HepG2 (cell line): ENCODE data around the gene PANK1. TPM values are rescaled to one million over a fixed set of nuclear protein-coding genes. Genes with fewer than 3 reads are reported as not detected.
A peak's percentile ranks its signal among the peaks of the same experiment; 100 is the strongest.

Experiments
- ARHGAP35 ChIP-seq: sonication (generic); formaldehyde crosslinking; IDR thresholded peaks from 2 replicates; pipeline ENCODE4 v1.9.0; 2022; ENCODE audit warnings: mild to moderate bottlenecking, inconsistent platforms, moderate library complexity, missing genetic modification reagents, borderline replicate concordance
- BCL6 ChIP-seq: IDR thresholded peaks from 2 replicates; pipeline ENCODE4 v1.6.1; 2016; ENCODE audit warnings: missing genetic modification reagents, missing compliant biosample characterization
- BHLHE40 ChIP-seq: IDR thresholded peaks from 2 replicates; pipeline ENCODE4 v1.6.1; 2011; ENCODE audit warnings: low read length, improper control_type of control experiment
- DR1 ChIP-seq: sonication (generic); formaldehyde crosslinking; IDR thresholded peaks from 2 replicates; pipeline ENCODE4 v1.8.0; 2021; ENCODE audit warnings: mild to moderate bottlenecking, missing genetic modification reagents, inconsistent platforms
- HES4 ChIP-seq: sonication (generic); formaldehyde crosslinking; IDR thresholded peaks from 2 replicates; pipeline ENCODE4 v1.9.0; 2021; ENCODE audit warnings: mild to moderate bottlenecking, missing genetic modification reagents, borderline replicate concordance
- IRF9 ChIP-seq: sonication (generic); formaldehyde crosslinking; IDR thresholded peaks from 2 replicates; pipeline ENCODE4 v1.8.0; 2022; ENCODE audit warnings: missing genetic modification reagents, mild to moderate bottlenecking, borderline replicate concordance
- JARID2 ChIP-seq: sonication (generic); formaldehyde crosslinking; IDR thresholded peaks from 2 replicates; pipeline ENCODE4 v1.8.1; 2023; ENCODE audit warnings: missing genetic modification reagents, inconsistent platforms; ENCODE audit not compliant: insufficient replicate concordance
- KAT8 ChIP-seq: IDR thresholded peaks from 2 replicates; pipeline ENCODE4 v1.6.1; 2016; ENCODE audit warnings: missing genetic modification reagents, missing compliant biosample characterization
- NONO ChIP-seq, 2 experiments: fragments of 450-650 bp in 1 of 2; sonication (generic) in 1 of 2; formaldehyde crosslinking in 1 of 2; IDR thresholded peaks in 1 of 2; conservative IDR thresholded peaks in 1 of 2; 2 replicates each; pipeline versions ENCODE4 v1.6.1 to v1.8.0; 2017 to 2022; ENCODE audit warnings: mild to moderate bottlenecking in 1 of 2, missing genetic modification reagents in 1 of 2, moderate library complexity in 1 of 2
- NR1H2 ChIP-seq: sonication (generic); formaldehyde crosslinking; IDR thresholded peaks from 2 replicates; pipeline ENCODE4 v1.8.1; 2022; ENCODE audit warnings: low read depth, missing genetic modification reagents, borderline replicate concordance
- POGZ ChIP-seq: sonication (generic); formaldehyde crosslinking; IDR thresholded peaks from 2 replicates; pipeline ENCODE4 v1.4.0; 2020; ENCODE audit warnings: mild to moderate bottlenecking, missing genetic modification reagents
- PPARG ChIP-seq: conservative IDR thresholded peaks from 2 replicates; pipeline ENCODE4 v1.6.1; 2016; ENCODE audit warnings: missing biosample characterization, missing genetic modification reagents
- PRDM15 ChIP-seq: sonication (generic); formaldehyde crosslinking; IDR thresholded peaks from 2 replicates; pipeline ENCODE4 v1.4.0; 2020; ENCODE audit warnings: missing genetic modification reagents
- RBFOX2 ChIP-seq: fragments of 200-400 bp; formaldehyde crosslinking; IDR thresholded peaks from 2 replicates; pipeline ENCODE4 v1.6.1; 2017; ENCODE audit warnings: low read depth, mild to moderate bottlenecking, low read length
- RFXAP ChIP-seq: sonication (generic); formaldehyde crosslinking; IDR thresholded peaks from 2 replicates; pipeline ENCODE4 v1.4.0; 2020; ENCODE audit warnings: missing genetic modification reagents, borderline replicate concordance
- ZBTB38 ChIP-seq: sonication (generic); formaldehyde crosslinking; IDR thresholded peaks from 2 replicates; pipeline ENCODE4 v1.5.1; 2020; ENCODE audit warnings: mild to moderate bottlenecking, missing genetic modification reagents
- ZC3H13 ChIP-seq: sonication (generic); formaldehyde crosslinking; IDR thresholded peaks from 2 replicates; pipeline ENCODE4 v1.8.1; 2023; ENCODE audit warnings: mild to moderate bottlenecking, missing genetic modification reagents, moderate library complexity
- ZNF24 ChIP-seq: fragments of 450-650 bp; IDR thresholded peaks from 2 replicates; pipeline ENCODE4 v1.6.1; 2017; ENCODE audit warnings: antibody characterized with exemption, mild to moderate bottlenecking
- ZNF570 ChIP-seq: sonication (generic); formaldehyde crosslinking; IDR thresholded peaks from 2 replicates; pipeline ENCODE4 v1.4.0; 2020; ENCODE audit warnings: mild to moderate bottlenecking, missing genetic modification reagents, borderline replicate concordance
- ZNF605 ChIP-seq: sonication (generic); formaldehyde crosslinking; IDR thresholded peaks from 2 replicates; pipeline ENCODE4 v1.8.0; 2022; ENCODE audit warnings: mild to moderate bottlenecking, missing genetic modification reagents
- ZNF724P ChIP-seq: sonication (generic); formaldehyde crosslinking; IDR thresholded peaks from 2 replicates; pipeline ENCODE4 v1.8.0; 2022; ENCODE audit warnings: missing genetic modification reagents, borderline replicate concordance
- ZSCAN9 ChIP-seq: IDR thresholded peaks from 2 replicates; pipeline ENCODE4 v1.6.1; 2016; ENCODE audit warnings: borderline replicate concordance
- polyA plus RNA-seq, 8 experiments: library from polyadenylated mRNA; depleted of rRNA in 3 of 8; stranded (reverse) in 7 of 8; unstranded in 1 of 8; fragments of >200 nt; fragmentation: Illumina TruSeq in 4 of 8; extraction: Trizol in 4 of 8; gene quantifications; 2 replicates each; pipeline versions ENCODE4 v1.2.1 to v1.2.3, GENCODE V29; 2011 to 2016; ENCODE audit warnings: low read depth in 4 of 8, missing spikeins in 1 of 8, mixed read lengths in 1 of 8; ENCODE audit not compliant: insufficient read depth in 1 of 8
- total RNA-seq, 5 experiments: library from RNA; depleted of rRNA; stranded (reverse); fragments of >200 nt; fragmentation: Illumina TruSeq; extraction: Trizol; gene quantifications; 2 replicates each; pipeline ENCODE4 v1.2.3, GENCODE V29; 2016; ENCODE audit warnings: low read depth in 1 of 5
- TF ChIP-seq, protein P1 (sequence below): sonication (generic); formaldehyde crosslinking; IDR thresholded peaks from 2 replicates; pipeline ENCODE4 v1.8.0; 2022; ENCODE audit warnings: missing genetic modification reagents, mild to moderate bottlenecking, inconsistent platforms, borderline replicate concordance

PANK1 gene
- total and polyA plus RNA-seq, 2 of the 13 experiments (the other 11 are each of a cell fraction or from before 2014, with no cell fraction given): 18.2 to 33.3 TPM

DNA sequence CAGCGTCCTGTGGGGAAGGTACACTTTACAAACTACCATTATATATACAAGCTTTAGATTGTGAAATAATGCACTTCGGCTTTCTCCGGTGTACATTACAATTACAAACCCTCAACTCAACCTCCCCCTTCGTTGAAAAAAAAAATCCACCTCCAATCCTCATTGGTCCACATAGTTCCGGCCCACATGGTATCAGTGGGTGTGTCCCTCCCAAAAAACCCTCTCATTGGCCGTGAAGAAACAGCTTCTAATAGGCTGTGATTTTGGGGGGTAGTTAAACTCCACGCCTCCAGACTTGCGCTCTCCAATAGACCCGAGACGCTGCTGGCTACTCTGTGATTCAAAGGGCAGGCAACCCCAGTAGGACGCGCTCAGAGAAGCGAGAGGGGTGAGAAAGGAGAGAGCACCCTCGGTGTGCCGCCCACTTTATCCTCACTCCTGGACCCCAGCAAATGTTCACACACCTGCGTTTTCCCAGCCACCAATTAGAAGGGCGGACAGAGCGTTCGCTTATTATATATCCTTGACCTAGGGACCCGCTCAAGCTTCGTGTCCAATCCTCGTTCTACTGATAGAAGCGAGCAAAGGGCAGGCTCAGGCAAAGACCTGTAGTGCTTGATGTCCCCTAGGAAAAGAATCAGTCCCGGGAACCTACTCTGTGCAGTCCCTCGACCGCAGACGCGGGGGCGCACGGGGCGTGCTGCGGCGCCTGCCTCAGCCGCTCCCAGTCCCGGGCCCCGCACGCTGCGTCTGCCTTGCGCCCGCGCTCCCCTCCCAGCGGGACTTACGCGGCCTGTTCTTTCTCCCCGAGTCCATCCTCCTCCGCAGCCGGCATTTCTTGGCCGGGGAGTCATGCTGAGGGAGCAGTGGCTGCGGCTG is 991 bp downstream of the PANK1 start (continued):
- TF ChIP-seq PRDM15 (CRISPR knock-in tag) (no peak), ZNF24 (no peak), ZSCAN9 (CRISPR knock-in tag) (peak; percentile 91), ZNF724P (CRISPR knock-in tag) (0 out of 2 replicates have a peak, but pooled peaks have one; percentile 12), BHLHE40 (0 out of 2 replicates have a peak, but pooled peaks have one; percentile 4), KAT8 (CRISPR knock-in tag) (peak; percentile 69), DR1 (CRISPR knock-in tag) (peak; percentile 98), RBFOX2 (peak; percentile 100), NR1H2 (CRISPR knock-in tag) (0 out of 2 replicates have a peak, but pooled peaks have one; percentile 41), JARID2 (no peak), ZNF570 (no peak), IRF9 (CRISPR knock-in tag) (peak; percentile 54), HES4 (0 out of 2 replicates have a peak, but pooled peaks have one; percentile 16), ZBTB38 (CRISPR knock-in tag) (0 out of 2 replicates have a peak, but pooled peaks have one; percentile 27), POGZ (CRISPR knock-in tag) (peak; percentile 94), ARHGAP35 (no peak), RFXAP (CRISPR knock-in tag) (peak; percentile 91), ZC3H13 (CRISPR knock-in tag) (peak; percentile 96), NONO (IDR thresholded peaks at IDR 0.05) (no peak), NONO (CRISPR knock-in tag; conservative IDR thresholded peaks at IDR 0.05) (peak; percentile 88; the same call in 1 of the 2 replicates), PPARG (peak; percentile 53; the same call in 1 of the 2 replicates), BCL6 (CRISPR knock-in tag) (no peak), ZNF605 (peak; percentile 84)
- TF ChIP-seq, protein P1, sequence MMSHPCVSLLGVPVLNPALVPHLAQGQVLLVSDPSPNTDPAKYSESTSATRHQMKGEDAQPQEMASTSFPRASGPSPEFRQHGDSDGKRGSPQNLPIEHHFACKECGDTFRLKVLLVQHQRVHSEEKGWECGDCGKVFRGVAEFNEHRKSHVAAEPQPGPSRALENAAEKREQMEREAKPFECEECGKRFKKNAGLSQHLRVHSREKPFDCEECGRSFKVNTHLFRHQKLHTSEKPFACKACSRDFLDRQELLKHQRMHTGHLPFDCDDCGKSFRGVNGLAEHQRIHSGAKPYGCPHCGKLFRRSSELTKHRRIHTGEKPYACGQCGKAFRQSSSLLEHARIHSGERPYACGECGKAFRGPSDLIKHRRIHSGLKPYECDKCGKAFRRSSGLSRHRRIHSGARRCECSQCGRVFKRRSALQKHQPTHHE (CRISPR knock-in tag): no peak
